ENCODE data around the gene LAMA3.

- no peak for TF ChIP-seq CTCF (IDR thresholded peaks at IDR 0.05)
- TF ChIP-seq POLR2AphosphoS5 (IDR thresholded peaks at IDR 0.05; ENCODE audit: low read depth, low read length): no peak
- TF ChIP-seq TAF1 (IDR thresholded peaks at IDR 0.05; ENCODE audit: borderline replicate concordance, low read depth, low read length): no peak
- no peak for TF ChIP-seq RCOR1 (IDR thresholded peaks at IDR 0.05; ENCODE audit: low read length)
- TF ChIP-seq EZH2phosphoT487 (IDR thresholded peaks at IDR 0.05; ENCODE audit: borderline replicate concordance, low read depth): no peak
- no peak for TF ChIP-seq JUND (IDR thresholded peaks at IDR 0.05)
- TF ChIP-seq SMC3 (IDR thresholded peaks at IDR 0.05; ENCODE audit: low read depth, low read length): no peak
- no peak for TF ChIP-seq ELF1 (IDR thresholded peaks at IDR 0.05)
- TF ChIP-seq EP300 (IDR thresholded peaks at IDR 0.05; ENCODE audit: borderline replicate concordance in 1 of 2, low read depth in 1 of 2, low read length in 1 of 2): no peak
- TF ChIP-seq, protein P1, sequence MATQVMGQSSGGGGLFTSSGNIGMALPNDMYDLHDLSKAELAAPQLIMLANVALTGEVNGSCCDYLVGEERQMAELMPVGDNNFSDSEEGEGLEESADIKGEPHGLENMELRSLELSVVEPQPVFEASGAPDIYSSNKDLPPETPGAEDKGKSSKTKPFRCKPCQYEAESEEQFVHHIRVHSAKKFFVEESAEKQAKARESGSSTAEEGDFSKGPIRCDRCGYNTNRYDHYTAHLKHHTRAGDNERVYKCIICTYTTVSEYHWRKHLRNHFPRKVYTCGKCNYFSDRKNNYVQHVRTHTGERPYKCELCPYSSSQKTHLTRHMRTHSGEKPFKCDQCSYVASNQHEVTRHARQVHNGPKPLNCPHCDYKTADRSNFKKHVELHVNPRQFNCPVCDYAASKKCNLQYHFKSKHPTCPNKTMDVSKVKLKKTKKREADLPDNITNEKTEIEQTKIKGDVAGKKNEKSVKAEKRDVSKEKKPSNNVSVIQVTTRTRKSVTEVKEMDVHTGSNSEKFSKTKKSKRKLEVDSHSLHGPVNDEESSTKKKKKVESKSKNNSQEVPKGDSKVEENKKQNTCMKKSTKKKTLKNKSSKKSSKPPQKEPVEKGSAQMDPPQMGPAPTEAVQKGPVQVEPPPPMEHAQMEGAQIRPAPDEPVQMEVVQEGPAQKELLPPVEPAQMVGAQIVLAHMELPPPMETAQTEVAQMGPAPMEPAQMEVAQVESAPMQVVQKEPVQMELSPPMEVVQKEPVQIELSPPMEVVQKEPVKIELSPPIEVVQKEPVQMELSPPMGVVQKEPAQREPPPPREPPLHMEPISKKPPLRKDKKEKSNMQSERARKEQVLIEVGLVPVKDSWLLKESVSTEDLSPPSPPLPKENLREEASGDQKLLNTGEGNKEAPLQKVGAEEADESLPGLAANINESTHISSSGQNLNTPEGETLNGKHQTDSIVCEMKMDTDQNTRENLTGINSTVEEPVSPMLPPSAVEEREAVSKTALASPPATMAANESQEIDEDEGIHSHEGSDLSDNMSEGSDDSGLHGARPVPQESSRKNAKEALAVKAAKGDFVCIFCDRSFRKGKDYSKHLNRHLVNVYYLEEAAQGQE (IDR thresholded peaks at IDR 0.05; ENCODE audit: low read depth, low read length): no peak
- no peak for TF ChIP-seq GABPA (IDR thresholded peaks at IDR 0.05; ENCODE audit: low read depth)
Observed at GRCh38 chr18:23809415-23809814, 120.2 kb downstream of the LAMA3 start.

All from SK-N-SH (cell line).